ENCODE measurements around the gene CIDEB.
A peak's percentile ranks its signal among the peaks of the same experiment; 100 is the strongest.

Gene CIDEB

GRCh38 chr14:24298892-24299254 lies 8.9 kb downstream of the CIDEB start:
- intact Hi-C loops (cut with DNase I), result loop anchor here (5.0 kb wide), 1 partner anchor 57 kb away; the partner anchor contains the start of gene TINF2
- peak in 1 of 42 donors; percentile 57 for DNase-seq

DNA sequence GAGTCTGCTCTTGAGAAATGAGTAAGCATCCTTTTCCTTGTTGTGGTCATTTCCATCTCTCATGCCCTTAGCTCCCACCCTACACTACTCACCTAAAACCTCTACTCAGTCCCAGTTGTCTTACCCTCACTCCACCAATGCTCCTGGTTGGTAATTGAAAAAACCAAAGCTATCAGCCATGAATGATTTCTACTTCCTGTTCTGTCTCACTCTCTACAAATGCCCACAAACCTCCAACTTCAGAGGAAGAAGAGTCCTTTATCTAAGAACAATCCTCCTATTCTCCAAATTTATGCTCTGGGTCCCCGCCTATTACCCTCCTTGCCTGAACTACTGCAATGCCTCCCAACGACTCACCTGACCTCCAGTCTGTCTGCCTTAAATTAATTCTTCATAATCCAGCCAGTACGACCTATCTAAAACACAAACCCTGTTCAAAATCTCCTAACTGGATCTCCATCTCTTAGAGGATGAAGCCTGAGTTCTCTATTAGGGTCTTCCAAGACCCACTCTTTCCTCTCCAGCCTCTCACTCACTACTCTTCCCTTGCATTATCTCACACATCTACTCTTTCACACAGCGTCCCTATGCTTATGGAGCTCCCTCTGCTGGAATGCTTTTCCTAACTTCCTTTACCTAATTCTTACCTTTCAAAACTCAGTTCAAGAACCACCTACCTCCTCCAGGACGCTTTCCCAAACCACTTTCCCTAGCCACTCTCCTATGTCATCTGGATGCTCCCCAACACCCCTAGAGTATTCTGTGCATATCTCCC lies 10.4 kb downstream of the CIDEB start:
- intact Hi-C loops (cut with DNase I), result loop anchor here (5.0 kb wide), 1 partner anchor 55 kb away; the partner anchor contains the start of gene TINF2

DNA sequence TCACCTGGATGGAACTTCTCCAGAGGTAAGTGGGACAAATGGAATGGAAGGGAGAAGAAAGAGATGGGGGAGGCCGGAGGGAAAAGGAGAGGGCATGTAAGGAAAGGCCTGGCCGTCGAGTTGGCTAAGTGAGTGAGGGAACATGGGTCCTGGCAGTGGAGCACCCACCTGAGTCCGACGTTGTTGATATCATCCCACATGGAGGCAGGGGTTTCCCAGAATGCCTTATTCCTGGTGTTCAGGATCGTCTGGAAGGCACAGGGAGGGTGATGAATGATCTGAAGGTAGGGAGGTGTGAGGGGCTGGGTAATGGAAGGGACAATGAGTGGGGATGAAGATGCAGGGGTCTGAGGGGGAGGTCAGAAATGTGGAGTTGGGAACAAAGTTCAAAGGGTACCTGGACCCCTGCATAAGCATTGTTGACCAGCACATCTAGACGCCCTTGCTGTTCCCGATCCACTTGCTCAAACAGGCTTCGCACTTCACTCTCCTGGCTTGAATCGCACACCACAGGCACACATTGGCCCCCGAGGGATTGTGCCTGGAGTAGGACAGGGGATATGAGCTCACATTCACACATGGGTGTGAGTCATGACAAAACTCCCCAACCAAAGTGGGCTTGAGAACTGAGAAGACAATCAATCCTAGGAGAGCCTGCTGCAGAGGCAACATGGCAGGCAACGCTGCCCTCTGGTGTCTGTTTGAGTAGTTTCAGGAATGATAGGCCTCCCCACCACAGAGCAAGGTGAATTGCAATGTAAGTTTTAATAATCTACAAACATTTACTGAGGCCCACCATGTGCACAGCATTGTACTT lies 11.2 kb downstream of the CIDEB start:
- peak; percentile 46 to 86 (median 69) for DNase-seq
- intact Hi-C loops (cut with DNase I), result loop anchor here (5.0 kb wide), 1 partner anchor 54 kb away; the partner anchor contains the start of gene TINF2

More for the DNA sequence above, 10.4 kb downstream of the CIDEB start:
- DNase-seq, result no peak

- intact Hi-C loops (cut with DNase I), result no loop called here
Measured at GRCh38 chr14:24293525-24293924, 14.3 kb downstream of the CIDEB start.

GRCh38 chr14:24292118-24292807 lies 15.5 kb downstream of the CIDEB start:
- no peak for DNase-seq
- intact Hi-C loops (cut with DNase I), result no loop called here

More at GRCh38 chr14:24293525-24293924, 14.3 kb downstream of the CIDEB start:
- DNase-seq, result no peak

GRCh38 chr14:24291446-24292117 lies 16.2 kb downstream of the CIDEB start:
- no peak for DNase-seq
- intact Hi-C loops (cut with DNase I), result no loop called here

DNA sequence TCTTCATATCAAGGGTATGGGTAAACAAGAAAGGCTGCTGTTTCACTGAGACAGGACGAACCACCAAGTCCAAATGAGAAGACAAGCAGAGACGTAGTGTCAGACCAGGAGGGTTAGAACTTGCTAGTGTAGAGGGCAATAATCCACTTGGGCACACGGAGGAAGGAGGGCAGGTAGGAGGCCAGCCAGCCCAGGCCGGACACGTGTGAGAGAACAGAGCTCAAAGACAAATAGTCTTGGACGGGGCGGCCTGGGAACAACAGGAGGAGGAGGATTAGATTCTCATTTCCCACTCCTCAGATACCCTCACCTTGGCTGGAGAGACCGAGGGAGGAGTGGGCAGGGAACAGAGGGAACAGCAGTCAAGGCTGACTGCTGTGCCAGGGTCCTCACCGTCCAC lies 17.0 kb downstream of the CIDEB start:
- no peak for DNase-seq
- intact Hi-C loops (cut with DNase I), result no loop called here

GRCh38 chr14:24289649-24290280 lies 18.0 kb downstream of the CIDEB start:
- intact Hi-C loops (cut with DNase I), result no loop called here
- no peak for DNase-seq

GRCh38 chr14:24286996-24287395 lies 20.8 kb downstream of the CIDEB start:
- intact Hi-C loops (cut with DNase I), result no loop called here

GRCh38 chr14:24285351-24285750 lies 22.4 kb downstream of the CIDEB start:
- no peak for DNase-seq
- intact Hi-C loops (cut with DNase I), result no loop called here

More at GRCh38 chr14:24286996-24287395, 20.8 kb downstream of the CIDEB start:
- no peak for DNase-seq

- intact Hi-C loops (cut with DNase I), result no loop called here
- DNase-seq, result no peak
Measured at GRCh38 chr14:24284501-24285035, 23.2 kb downstream of the CIDEB start.

GRCh38 chr14:24283796-24284460 lies 23.8 kb downstream of the CIDEB start:
- intact Hi-C loops (cut with DNase I), result no loop called here
- DNase-seq, result no peak

DNA sequence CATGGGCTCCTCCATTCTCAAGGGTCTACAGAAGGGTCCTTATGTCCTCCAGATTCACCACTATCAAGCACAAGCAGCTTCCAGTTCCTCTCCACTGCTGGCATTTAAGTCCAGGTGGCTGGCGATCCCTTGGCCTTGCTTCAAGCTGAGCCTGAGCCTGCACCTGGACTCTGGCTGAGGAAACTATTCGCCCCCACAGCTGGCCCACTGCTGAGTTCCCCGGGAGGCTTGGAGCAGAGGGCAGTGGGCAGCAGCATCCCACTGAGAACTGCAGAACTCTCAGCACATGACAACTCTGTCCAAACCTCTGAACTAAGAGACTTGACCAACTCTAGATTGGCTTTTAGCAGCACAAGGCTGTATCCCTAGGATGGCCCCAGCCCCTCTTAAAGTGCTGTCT lies 25.0 kb downstream of the CIDEB start:
- no peak for DNase-seq
- intact Hi-C loops (cut with DNase I), result no loop called here

DNA sequence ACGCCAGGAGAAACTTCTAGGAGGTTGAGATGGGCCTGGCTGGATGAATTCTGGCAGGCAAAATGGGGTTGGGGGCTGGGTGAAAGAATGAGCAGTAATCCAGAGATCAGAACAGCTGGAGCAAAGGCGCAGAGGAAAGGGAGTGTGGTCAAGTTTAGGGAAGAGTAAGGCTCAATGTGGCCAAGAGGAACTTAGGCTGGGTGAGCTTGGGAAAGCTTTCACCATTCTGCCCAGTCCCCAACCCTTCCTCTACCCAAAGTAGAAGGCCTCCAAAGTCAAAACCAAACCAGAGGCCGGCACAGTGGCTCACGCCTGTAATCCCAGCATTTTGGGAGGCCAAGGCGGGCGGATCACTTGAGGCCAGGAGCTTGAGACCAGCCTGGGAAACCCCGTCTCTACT lies 26.1 kb downstream of the CIDEB start:
- DNase-seq, result no peak
- intact Hi-C loops (cut with DNase I), result no loop called here

- intact Hi-C loops (cut with DNase I), result no loop called here
- DNase-seq, result no peak
Measured at GRCh38 chr14:24280797-24281460, 26.8 kb downstream of the CIDEB start.

DNA sequence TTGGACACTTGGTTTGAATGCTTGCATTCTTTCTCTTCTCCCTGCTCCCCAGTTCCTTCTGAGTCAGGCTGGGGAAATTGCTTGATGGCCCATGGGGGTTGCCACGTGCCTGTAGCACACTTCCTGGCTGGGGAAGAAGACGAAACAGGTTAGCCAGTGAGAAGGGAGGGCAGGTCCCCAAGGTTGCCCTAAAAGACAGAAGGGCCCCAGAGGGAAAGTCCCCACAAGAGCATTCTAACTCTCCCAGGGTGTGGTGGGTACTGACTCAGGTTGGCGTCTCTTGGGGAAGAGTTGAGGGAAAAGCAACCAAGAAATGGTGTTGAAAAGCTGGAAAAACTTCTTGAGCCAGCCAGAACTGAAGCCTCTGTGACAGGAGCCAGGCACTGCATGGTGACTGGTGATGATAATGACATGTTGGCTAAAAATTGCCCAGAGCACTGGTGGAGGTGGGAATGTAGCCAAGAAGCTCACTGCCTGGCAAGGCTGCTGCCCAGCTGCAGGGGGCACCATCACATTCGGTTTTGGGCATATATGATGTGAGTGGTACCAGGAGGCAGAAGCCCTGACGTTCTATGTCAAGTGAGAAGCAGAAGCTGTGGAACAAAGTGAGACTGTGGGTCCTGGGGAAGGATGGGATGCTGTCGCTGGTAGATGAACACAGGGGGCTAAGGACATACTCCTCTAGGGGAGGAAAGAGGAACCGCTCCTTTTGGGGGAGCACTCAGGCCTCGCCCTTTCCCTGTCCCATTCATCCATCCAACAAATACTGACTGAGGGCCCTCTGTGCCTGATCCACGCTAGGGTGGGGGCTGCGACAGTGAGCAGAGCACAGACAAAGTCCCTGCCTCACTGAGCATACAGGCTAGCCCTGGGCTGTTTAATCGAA lies 28.2 kb downstream of the CIDEB start:
- intact Hi-C loops (cut with DNase I), result no loop called here
- peak in 36 of 42 donors; percentile 7 to 79 (median 48) for DNase-seq
